ENCODE measurements around the gene TNFAIP3.
"Not testable (repeated sequence)": the region's sequence is repeated elsewhere in the genome, so short reads cannot be mapped to it uniquely, and the experiment has no call there.

The TNFAIP3 gene

DNA sequence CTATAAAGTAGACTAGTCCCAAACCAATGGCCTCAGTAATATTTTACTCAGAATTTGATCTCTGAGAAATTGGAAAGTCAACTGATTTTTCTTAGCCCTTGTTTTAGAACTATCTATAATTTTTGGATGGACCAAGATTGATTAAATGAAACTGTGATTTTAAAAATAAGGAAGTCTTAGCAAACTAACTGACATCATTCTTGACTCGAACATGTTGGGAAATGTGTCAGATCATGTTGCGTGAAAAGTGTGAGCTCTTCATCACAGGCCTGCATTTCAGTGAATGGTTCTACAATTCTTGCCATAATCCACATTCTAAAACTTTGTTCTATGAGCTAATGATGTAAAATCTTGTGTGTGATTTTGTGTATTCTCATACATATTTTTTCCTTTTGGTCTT lies 11.0 kb downstream of the TNFAIP3 start:
- no peak for DNase-seq (ENCODE audit: low read depth in 2 of 3, low spot score in 1 of 3)

DNA sequence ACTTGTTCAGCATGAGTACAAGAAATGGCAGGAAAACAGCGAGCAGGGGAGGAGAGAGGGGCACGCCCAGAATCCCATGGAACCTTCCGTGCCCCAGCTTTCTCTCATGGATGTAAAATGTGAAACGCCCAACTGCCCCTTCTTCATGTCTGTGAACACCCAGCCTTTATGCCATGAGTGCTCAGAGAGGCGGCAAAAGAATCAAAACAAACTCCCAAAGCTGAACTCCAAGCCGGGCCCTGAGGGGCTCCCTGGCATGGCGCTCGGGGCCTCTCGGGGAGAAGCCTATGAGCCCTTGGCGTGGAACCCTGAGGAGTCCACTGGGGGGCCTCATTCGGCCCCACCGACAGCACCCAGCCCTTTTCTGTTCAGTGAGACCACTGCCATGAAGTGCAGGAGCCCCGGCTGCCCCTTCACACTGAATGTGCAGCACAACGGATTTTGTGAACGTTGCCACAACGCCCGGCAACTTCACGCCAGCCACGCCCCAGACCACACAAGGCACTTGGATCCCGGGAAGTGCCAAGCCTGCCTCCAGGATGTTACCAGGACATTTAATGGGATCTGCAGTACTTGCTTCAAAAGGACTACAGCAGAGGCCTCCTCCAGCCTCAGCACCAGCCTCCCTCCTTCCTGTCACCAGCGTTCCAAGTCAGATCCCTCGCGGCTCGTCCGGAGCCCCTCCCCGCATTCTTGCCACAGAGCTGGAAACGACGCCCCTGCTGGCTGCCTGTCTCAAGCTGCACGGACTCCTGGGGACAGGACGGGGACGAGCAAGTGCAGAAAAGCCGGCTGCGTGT lies 11.6 kb downstream of the TNFAIP3 start:
- DNase-seq (ENCODE audit: low read depth in 2 of 3, low spot score in 1 of 3) = no peak

DNA sequence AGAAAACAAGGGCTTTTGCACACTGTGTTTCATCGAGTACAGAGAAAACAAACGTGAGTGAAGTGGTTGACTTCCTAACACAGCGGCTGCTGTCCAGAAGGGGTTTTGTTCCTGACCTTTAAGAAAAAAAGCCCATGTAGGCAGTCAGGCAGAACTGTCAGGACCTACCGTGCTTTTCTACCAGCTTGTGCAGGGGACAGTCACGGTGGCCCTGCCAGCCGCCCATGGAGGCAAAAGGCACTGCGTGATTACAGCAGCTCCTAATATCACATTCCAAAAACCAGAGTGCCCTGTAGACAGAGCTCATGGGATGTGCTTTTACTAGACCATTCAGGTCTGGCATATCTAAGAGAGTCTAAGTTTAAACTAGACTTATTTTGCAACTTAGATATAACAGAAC lies 12.2 kb downstream of the TNFAIP3 start:
- DNase-seq (ENCODE audit: low read depth in 2 of 3, low spot score in 1 of 3) = no peak

DNA sequence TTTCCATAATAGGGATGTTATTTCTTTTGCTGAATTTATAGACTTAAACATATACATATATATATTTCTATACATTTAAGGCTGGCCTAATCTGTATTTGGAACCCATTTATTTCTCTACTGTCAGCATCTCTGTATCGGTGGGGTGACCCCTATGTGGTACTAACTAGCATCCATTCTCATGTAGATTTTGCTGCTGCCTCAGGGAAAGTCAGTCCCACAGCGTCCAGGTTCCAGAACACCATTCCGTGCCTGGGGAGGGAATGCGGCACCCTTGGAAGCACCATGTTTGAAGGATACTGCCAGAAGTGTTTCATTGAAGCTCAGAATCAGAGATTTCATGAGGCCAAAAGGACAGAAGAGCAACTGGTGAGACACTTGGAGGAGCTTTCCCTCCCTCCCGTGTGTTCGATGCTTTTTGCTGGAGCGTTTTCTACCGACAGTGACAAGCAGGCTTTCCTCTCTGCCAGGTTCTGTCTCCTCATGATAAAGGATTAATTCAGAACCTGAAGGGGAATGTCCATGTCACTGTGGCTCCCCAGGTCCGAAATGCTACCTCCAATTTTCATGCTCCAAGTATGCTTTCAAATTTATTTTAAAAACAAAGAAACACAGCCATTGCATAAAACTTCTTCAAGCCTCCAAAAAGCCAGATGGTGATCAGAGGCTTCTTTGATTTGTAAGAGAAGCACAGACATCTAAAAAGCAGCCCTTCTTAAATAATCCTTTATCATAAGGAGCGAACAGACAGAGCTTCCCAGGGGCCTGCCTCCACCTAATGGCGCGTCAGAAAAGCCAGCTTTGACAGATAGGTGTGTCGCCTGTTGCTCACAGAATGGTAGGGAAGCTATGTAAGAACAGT lies 13.1 kb downstream of the TNFAIP3 start:
- no peak for DNase-seq (ENCODE audit: low read depth in 2 of 3, low spot score in 1 of 3)

GRCh38 chr6:137880746-137881521 lies 13.9 kb downstream of the TNFAIP3 start:
- DNase-seq (ENCODE audit: low read depth in 2 of 3, low spot score in 1 of 3) = no peak

GRCh38 chr6:137881522-137881886 lies 14.4 kb downstream of the TNFAIP3 start:
- no peak for DNase-seq (ENCODE audit: low read depth in 2 of 3, low spot score in 1 of 3)

- no peak for DNase-seq (ENCODE audit: low read depth in 2 of 3, low spot score in 1 of 3)
These were observed 15.3 kb downstream of the TNFAIP3 start for GRCh38 chr6:137882225-137882961.

GRCh38 chr6:137883400-137884148 lies 16.5 kb downstream of the TNFAIP3 start:
- no peak for DNase-seq (ENCODE audit: low read depth in 2 of 3, low spot score in 1 of 3)

GRCh38 chr6:137884149-137884909 lies 17.3 kb downstream of the TNFAIP3 start:
- no peak for DNase-seq (ENCODE audit: low read depth in 2 of 3, low spot score in 1 of 3)

DNA sequence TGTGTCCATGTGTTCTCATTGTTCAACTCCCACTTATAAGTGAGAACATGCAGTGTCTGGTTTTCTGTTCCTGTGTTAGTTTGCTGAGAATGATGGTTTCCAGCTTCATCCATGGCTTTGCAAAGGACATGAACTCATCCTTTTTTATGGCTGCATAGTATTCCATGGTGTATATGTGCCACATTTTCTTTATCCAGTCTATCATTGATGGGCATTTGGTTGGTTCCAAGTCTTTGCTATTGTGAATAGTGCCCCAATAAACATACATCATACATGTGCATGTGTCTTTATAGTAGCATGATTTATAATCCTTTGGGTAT lies 17.8 kb downstream of the TNFAIP3 start:
- not testable (repeated sequence) for DNase-seq (ENCODE audit: low read depth in 2 of 3, low spot score in 1 of 3)

DNA sequence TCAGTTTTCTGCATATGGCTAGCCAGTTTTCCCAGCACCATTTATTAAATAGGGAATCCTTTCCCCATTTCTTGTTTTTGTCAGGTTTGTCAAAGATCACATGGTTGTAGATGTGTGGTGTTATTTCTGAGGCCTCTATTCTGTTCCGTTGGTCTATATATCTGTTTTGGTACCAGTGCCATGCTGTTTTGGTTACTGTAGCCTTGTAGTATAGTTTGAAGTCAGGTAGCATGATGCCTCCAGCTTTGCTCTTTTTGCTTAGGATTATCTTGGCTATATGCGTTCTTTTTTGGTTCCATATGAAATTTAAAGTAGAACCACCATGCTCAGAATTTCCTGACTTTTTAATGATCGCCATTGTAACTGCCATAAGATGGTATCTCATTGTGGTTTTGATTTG lies 19.2 kb downstream of the TNFAIP3 start:
- not testable (repeated sequence) for DNase-seq (ENCODE audit: low read depth in 2 of 3, low spot score in 1 of 3)

- no peak for DNase-seq (ENCODE audit: low read depth in 2 of 3, low spot score in 1 of 3)
These were observed 24.0 kb downstream of the TNFAIP3 start for GRCh38 chr6:137890983-137891537.

- DNase-seq (ENCODE audit: low read depth in 2 of 3, low spot score in 1 of 3) = no peak
These were observed 25.2 kb downstream of the TNFAIP3 start for GRCh38 chr6:137892271-137892708.

DNA sequence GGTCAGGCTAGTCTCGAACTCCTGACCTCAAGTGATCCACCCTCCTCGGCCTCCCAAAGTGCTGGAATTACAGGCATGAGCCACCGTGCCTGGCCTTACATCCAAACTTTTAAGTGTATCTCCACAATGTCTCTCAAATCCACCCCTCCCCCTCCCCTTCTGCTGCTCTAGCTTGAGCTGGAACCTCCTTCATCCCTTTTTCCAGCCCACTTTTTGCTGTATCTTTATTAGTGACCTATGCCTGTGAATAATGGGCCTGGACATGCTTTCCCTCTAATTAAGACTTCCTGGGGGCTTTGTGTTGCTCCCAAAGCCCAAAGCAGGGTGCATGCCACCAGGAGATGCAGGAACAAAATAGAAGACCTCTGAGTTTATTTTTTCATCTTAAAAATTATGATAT lies 26.1 kb downstream of the TNFAIP3 start:
- no peak for DNase-seq (ENCODE audit: low read depth in 2 of 3, low spot score in 1 of 3)

- DNase-seq (ENCODE audit: low read depth in 2 of 3, low spot score in 1 of 3) = no peak
These were observed 26.7 kb downstream of the TNFAIP3 start for GRCh38 chr6:137893726-137894125.

DNA sequence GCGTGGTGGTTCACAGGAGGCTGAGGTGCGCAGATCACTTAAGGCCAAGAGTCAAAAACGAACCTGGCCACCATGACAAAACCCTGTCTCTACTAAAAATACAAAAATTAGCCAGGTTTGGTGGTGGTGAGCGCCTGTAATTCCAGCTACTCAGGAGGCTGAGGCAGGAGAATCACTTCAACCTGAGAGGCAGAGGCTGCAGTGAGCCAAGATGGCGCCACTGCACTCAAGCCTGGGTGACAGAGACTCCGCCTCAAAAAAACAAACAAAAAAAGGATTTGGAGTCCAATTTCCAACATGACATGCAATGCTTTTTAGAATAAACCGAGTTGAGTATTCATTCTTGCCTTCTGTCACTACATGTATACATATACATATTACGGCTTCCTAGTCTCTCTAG lies 27.3 kb downstream of the TNFAIP3 start:
- not testable (repeated sequence) for DNase-seq (ENCODE audit: low read depth in 2 of 3, low spot score in 1 of 3)

- DNase-seq (ENCODE audit: low read depth in 2 of 3, low spot score in 1 of 3) = no peak
These were observed 27.8 kb downstream of the TNFAIP3 start for GRCh38 chr6:137894779-137895385.

- DNase-seq (ENCODE audit: low read depth in 2 of 3, low spot score in 1 of 3) = no peak
These were observed 29.6 kb downstream of the TNFAIP3 start for GRCh38 chr6:137896647-137897046.

GRCh38 chr6:137900815-137901214 lies 33.8 kb downstream of the TNFAIP3 start:
- DNase-seq (ENCODE audit: low read depth in 2 of 3, low spot score in 1 of 3) = no peak
